Central memory CD8-positive, alpha-beta T cell (primary cell): ENCODE measurements around the gene SLC17A7.
A peak's percentile ranks its signal among the peaks of the same experiment; 100 is the strongest.
"Not testable (repeated sequence)": the region's sequence is repeated elsewhere in the genome, so short reads cannot be mapped to it uniquely, and the experiment has no call there.

Source experiments
- ATAC-seq: fragments of 150-1000 bp; cut with Tn5 transposase; replicated peaks from 2 replicates; pipeline ENCODE4 v1.10.0; 2022; ENCODE audit warnings: mild to moderate bottlenecking, moderate FRiP score, moderate number of reproducible peaks; ENCODE audit not compliant: poor library complexity, severe bottlenecking; ENCODE audit errors: extremely low read depth
- DNase-seq, 2 donors: peaks; one replicate each; pipeline ENCODE4 v3.0.0; 2021; ENCODE audit warnings: low spot score in 2 of 2
- H3K27ac Mint-ChIP-seq: one replicate; pipeline ENCODE4 v1.8.0; 2022; ENCODE audit warnings: low read depth, mild to moderate bottlenecking, moderate library complexity, mixed read lengths
- H3K27me3 Mint-ChIP-seq: one replicate; pipeline ENCODE4 v1.8.0; 2022; ENCODE audit warnings: mixed read lengths
- H3K36me3 Mint-ChIP-seq: one replicate; pipeline ENCODE4 v1.8.0; 2022; ENCODE audit warnings: mild to moderate bottlenecking, moderate library complexity, mixed read lengths; ENCODE audit not compliant: insufficient read depth
- H3K4me1 Mint-ChIP-seq: one replicate; pipeline ENCODE4 v1.8.0; 2022; ENCODE audit warnings: mixed read lengths
- H3K4me3 Mint-ChIP-seq: one replicate; pipeline ENCODE4 v1.8.0; 2022; ENCODE audit warnings: mild to moderate bottlenecking, moderate library complexity, mixed read lengths
- H3K9me3 Mint-ChIP-seq: one replicate; pipeline ENCODE4 v1.8.0; 2022; ENCODE audit warnings: mixed read lengths

Gene SLC17A7

DNA sequence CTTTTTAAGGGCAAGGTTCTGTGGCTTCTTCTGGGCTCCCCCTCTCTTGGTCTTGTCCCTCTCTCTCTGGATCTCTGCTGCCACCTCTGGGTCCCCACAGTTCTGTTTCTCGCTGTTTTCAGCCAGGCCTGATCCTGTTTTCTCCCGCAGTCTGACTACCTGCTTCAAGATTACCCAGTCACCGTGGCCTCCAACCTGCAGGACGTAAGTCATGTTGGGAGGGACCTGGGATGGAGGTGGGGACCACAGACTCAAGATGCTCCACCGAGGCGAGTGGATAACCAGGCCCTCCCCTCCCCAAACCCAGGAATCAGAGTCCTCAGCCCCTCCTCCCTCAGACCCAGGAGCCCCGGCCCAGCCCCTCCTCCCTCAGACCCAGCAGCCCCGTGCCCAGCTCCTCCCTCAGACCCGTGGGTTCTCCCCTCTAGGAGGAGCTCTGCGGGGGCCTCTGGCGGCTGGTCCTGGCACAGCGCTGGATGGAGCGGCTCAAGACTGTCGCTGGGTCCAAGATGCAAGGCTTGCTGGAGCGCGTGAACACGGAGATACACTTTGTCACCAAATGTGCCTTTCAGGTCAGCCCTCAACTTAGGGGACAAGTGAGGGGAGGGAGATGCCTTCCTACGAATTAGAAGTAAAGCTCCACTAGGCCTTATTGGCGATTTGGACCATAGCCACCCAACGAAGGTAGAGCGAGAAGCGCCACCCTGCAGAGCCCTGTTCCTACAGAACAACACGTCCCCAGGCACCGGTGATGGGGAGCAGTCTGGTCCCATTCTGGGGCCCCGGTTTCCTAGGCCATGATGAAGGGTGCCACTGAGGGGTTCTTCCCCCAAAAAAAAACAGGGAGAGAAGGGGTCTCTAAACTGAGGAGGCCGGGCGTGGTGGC lies 34.9 kb upstream of the SLC17A7 start:
- DNase-seq, result peak in 1 of 2 donors; percentile 38
- Mint-ChIP-seq H3K27ac (peak overlapping the region; percentile 99), H3K27me3 (no peaks in the 10 kb centered on the region), H3K36me3 (peaks cover 55% of the 10 kb centered on the region), H3K4me3 (peak overlapping the region; percentile 92), H3K9me3 (no peaks in the 10 kb centered on the region), H3K4me1 (peaks cover 33% of the 10 kb centered on the region)
- peak; percentile 44 for ATAC-seq

DNA sequence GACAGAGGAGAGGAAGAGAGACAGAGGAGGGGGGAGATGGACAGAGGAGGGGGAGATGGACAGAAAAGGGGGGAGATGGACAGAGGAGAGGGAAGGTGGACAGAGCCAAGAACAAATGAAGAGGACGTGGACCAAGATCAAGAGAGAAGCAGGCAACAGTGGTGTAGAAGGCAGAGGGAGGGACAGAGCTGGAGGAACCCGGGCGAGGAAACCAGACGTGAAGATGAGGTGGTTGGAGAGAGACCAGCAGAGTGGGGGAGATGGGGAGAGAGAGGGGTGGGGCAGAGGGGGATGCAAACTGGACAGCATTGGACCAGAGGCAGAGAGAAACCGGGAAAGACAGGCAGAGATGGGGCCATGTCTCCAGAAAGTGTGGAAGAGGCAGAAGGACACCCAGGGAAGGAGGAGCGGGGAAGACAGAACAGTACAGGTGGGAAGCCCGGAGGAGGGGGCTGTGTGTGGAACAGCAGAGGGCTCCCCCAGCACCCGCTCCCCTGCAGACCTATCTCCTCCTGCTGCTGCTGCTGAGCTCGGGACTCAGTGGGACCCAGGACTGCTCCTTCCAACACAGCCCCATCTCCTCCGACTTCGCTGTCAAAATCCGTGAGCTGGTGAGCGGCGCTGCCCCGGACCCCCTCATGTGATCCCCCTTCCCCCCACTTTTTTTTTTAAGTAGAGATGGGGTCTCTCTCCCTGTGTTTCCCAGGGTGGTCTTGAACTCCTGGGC lies 34.0 kb upstream of the SLC17A7 start:
- H3K9me3 Mint-ChIP-seq, result no peaks in the 10 kb centered on the region
- H3K36me3 Mint-ChIP-seq, result peaks cover 46% of the 10 kb centered on the region
- no peaks in the 10 kb centered on the region for H3K27me3 Mint-ChIP-seq
- H3K4me1 Mint-ChIP-seq, result peaks cover 38% of the 10 kb centered on the region
- H3K4me3 Mint-ChIP-seq, result peak overlapping the region; percentile 92
- no peak for ATAC-seq
- peak overlapping the region; percentile 99 for H3K27ac Mint-ChIP-seq
- DNase-seq, result no peak

- Mint-ChIP-seq H3K27ac (peak overlapping the region; percentile 99), H3K4me1 (peaks cover 44% of the 10 kb centered on the region)
- ATAC-seq, result no peak
These were observed 33.2 kb upstream of the SLC17A7 start for GRCh38 chr19:49474542-49474924.

GRCh38 chr19:49473868-49474541 lies 32.7 kb upstream of the SLC17A7 start, which contains the start of gene FLT3LG:
Gene FLT3LG (plus strand): TSS chr19:49474215. CDS start chr19:49474640, 425 bp downstream.
- H3K36me3 Mint-ChIP-seq, result peaks cover 44% of the 10 kb centered on the region
- DNase-seq, result peak; percentile 87 to 90
- no peaks in the 10 kb centered on the region for H3K9me3 Mint-ChIP-seq
- peak; percentile 50 for ATAC-seq
- H3K27ac Mint-ChIP-seq, result peak within 1 kb of the TSS; percentile 99
- peak within 1 kb of the TSS; percentile 92 for H3K4me3 Mint-ChIP-seq
- H3K27me3 Mint-ChIP-seq, result no peaks in the 10 kb centered on the region
- peaks cover 46% of the 10 kb centered on the region for H3K4me1 Mint-ChIP-seq

More at GRCh38 chr19:49474542-49474924, 33.2 kb upstream of the SLC17A7 start:
- Mint-ChIP-seq H3K4me3 (peak overlapping the region; percentile 92), H3K9me3 (no peaks in the 10 kb centered on the region), H3K27me3 (no peaks in the 10 kb centered on the region), H3K36me3 (peaks cover 45% of the 10 kb centered on the region)
- DNase-seq, result no peak

GRCh38 chr19:49473501-49473867 lies 32.2 kb upstream of the SLC17A7 start:
- H3K27me3 Mint-ChIP-seq, ATAC-seq, H3K9me3 Mint-ChIP-seq, DNase-seq: not testable (repeated sequence)
- H3K36me3 Mint-ChIP-seq, result peaks cover 45% of the 10 kb centered on the region
- H3K27ac Mint-ChIP-seq, result peak overlapping the region; percentile 99
- peak overlapping the region; percentile 92 for H3K4me3 Mint-ChIP-seq
- peaks cover 51% of the 10 kb centered on the region for H3K4me1 Mint-ChIP-seq

DNA sequence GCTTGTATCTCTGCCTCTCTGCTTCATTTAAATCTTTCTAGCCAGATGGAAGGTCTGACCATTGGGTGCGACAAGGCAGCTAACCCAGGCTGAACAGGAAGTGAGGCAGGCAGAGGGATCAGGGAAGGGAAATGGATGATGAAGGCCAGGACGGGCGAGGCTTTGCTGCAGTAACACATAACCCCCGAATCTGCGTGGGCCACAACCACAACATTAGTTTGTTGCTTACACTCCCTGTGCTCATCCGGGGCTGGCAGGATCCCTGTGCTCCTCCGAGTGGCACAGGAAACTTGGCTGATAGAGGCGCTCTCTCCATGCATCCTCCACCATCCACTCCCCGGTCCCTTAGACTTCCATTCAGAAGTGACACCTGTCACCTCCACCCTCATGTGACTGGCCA lies 31.6 kb upstream of the SLC17A7 start:
- Mint-ChIP-seq H3K4me3 (peak overlapping the region; percentile 92), H3K4me1 (peaks cover 54% of the 10 kb centered on the region), H3K27ac (peak overlapping the region; percentile 99), H3K36me3 (peaks cover 44% of the 10 kb centered on the region), H3K27me3 (no peaks in the 10 kb centered on the region), H3K9me3 (no peaks in the 10 kb centered on the region)
- ATAC-seq, result no peak
- no peak for DNase-seq

GRCh38 chr19:49470615-49470978 lies 29.3 kb upstream of the SLC17A7 start:
- ATAC-seq, result no peak
- peaks cover 43% of the 10 kb centered on the region for H3K4me1 Mint-ChIP-seq

GRCh38 chr19:49469828-49470614 lies 28.7 kb upstream of the SLC17A7 start:
- H3K4me1 Mint-ChIP-seq, result peaks cover 38% of the 10 kb centered on the region
- no peaks in the 10 kb centered on the region for H3K9me3 Mint-ChIP-seq
- peak; percentile 38 for ATAC-seq
- no peaks in the 10 kb centered on the region for H3K27me3 Mint-ChIP-seq
- H3K36me3 Mint-ChIP-seq, result peaks cover 22% of the 10 kb centered on the region
- peak; percentile 67 to 82 for DNase-seq
- H3K4me3 Mint-ChIP-seq, result peak overlapping the region; percentile 53
- peak overlapping the region; percentile 99 for H3K27ac Mint-ChIP-seq

More at GRCh38 chr19:49470615-49470978, 29.3 kb upstream of the SLC17A7 start:
- no peaks in the 10 kb centered on the region for H3K27me3 Mint-ChIP-seq
- H3K36me3 Mint-ChIP-seq, result peaks cover 25% of the 10 kb centered on the region
- H3K4me3 Mint-ChIP-seq, result peak overlapping the region; percentile 53
- no peak for DNase-seq
- H3K9me3 Mint-ChIP-seq, result no peaks in the 10 kb centered on the region
- H3K27ac Mint-ChIP-seq, result peak overlapping the region; percentile 99

DNA sequence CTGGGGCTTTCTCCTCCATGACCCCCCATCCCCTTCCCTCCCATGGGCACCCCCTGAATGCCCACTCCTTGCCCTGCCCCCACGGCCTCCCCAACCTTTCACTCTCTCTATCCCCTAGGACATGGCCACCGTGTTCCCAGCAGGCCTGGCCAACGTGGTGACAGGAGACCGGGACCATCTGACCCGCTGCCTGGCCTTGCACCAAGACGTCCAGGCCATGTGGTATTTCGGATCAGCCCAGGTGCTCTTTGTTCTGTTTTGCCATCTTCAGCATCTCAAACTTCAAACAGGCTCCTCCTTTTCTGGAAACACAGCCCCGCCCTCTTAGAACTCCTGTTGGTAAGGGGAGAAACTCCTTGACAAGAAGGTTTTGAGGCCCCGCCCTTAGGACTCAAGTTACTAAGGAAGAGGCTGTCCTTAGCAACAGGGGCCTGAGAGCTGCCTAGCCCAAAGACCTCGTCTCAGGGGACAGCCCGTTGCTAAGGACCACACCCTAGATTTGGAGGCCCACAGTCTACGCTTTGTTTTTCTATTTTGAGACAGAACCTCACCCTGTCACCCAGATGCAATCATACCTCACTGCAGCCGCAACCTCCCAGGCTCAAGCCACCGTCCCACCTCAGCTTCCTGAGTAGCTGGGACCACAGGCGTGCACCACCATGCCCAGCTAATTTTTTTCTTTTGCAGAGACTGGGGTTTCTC lies 27.6 kb upstream of the SLC17A7 start:
- Mint-ChIP-seq H3K4me1 (peaks cover 35% of the 10 kb centered on the region), H3K27ac (peak overlapping the region; percentile 99), H3K4me3 (peak overlapping the region; percentile 79), H3K36me3 (peaks cover 19% of the 10 kb centered on the region), H3K9me3 (no peaks in the 10 kb centered on the region), H3K27me3 (no peaks in the 10 kb centered on the region)
- DNase-seq, result peak; percentile 74 to 93
- ATAC-seq, result peak; percentile 87

GRCh38 chr19:49468199-49468598 lies 26.9 kb upstream of the SLC17A7 start:
- Mint-ChIP-seq H3K27ac (peak overlapping the region; percentile 99), H3K4me1 (peaks cover 30% of the 10 kb centered on the region), H3K27me3 (no peaks in the 10 kb centered on the region), H3K36me3 (peaks cover 19% of the 10 kb centered on the region), H3K4me3 (no peak overlapping the region), H3K9me3 (no peaks in the 10 kb centered on the region)
- no peak for ATAC-seq
- no peak for DNase-seq

GRCh38 chr19:49465371-49465770 lies 24.0 kb upstream of the SLC17A7 start:
- no peak for ATAC-seq
- no peak overlapping the region for H3K4me3 Mint-ChIP-seq
- no peak for DNase-seq
- H3K27ac Mint-ChIP-seq, result peak overlapping the region; percentile 88
- peaks cover 25% of the 10 kb centered on the region for H3K36me3 Mint-ChIP-seq
- no peaks in the 10 kb centered on the region for H3K27me3 Mint-ChIP-seq
- H3K9me3 Mint-ChIP-seq, result no peaks in the 10 kb centered on the region
- peaks cover 16% of the 10 kb centered on the region for H3K4me1 Mint-ChIP-seq
